Gastrocnemius medialis (tissue), 4 donors: ENCODE results near the gene CALR. TPM values are rescaled to one million over a fixed set of nuclear protein-coding genes. Genes with fewer than 3 reads are reported as not detected.
"Not testable (repeated sequence)": the region's sequence is repeated elsewhere in the genome, so short reads cannot be mapped to it uniquely, and the experiment has no call there.

Experiments used
- ATAC-seq, 2 donors: fragments of 150-250 bp; one replicate each; pipeline ENCODE4 v1.9.1; 2016
- DNase-seq, 2 donors: peaks; one replicate each; pipeline ENCODE4 v3.0.0-alpha.2; 2019
- H3K27ac ChIP-seq, 4 donors: fragments of 200-600 bp; sonication (generic); 1 replicate in 1 of 4; 2 replicates in 3 of 4; pipeline ENCODE4 v1.5.1; 2016 to 2018; ENCODE audit warnings: mild to moderate bottlenecking in 2 of 4, moderate library complexity in 1 of 4
- H3K27me3 ChIP-seq, 3 donors: fragments of 200-600 bp; sonication (generic) in 2 of 3; 1 replicate in 1 of 3; 2 replicates in 2 of 3; pipeline versions ENCODE4 v1.5.1 to v1.6.0; 2016 to 2019; ENCODE audit warnings: mild to moderate bottlenecking in 1 of 3, moderate library complexity in 1 of 3
- H3K36me3 ChIP-seq, 2 donors: fragments of 200-600 bp; sonication (generic) in 1 of 2; one replicate each; pipeline ENCODE4 v1.5.1; 2017 to 2018
- H3K4me1 ChIP-seq, 2 donors: fragments of 200-600 bp; sonication (generic) in 1 of 2; one replicate each; pipeline ENCODE4 v1.5.1; 2016 to 2017; ENCODE audit warnings: mild to moderate bottlenecking in 2 of 2
- H3K4me3 ChIP-seq, 4 donors: fragments of 200-600 bp; sonication (generic) in 3 of 4; 1 replicate in 1 of 4; 2 replicates in 3 of 4; pipeline ENCODE4 v1.5.1; 2016 to 2019; ENCODE audit warnings: mild to moderate bottlenecking in 2 of 4
- H3K9me3 ChIP-seq, 3 donors: fragments of 200-600 bp; sonication (generic) in 2 of 3; 1 replicate in 1 of 3; 2 replicates in 2 of 3; pipeline ENCODE4 v1.5.1; 2016 to 2019
- CTCF ChIP-seq, 5 experiments: fragments of 450-650 bp in 3 of 5; fragments of 200-600 bp in 2 of 5; sonication (generic) in 2 of 5; IDR thresholded peaks in 4 of 5; conservative IDR thresholded peaks in 1 of 5; 1 replicate in 4 of 5; 2 replicates in 1 of 5; pipeline ENCODE4 v1.5.1; 2016 to 2019; ENCODE audit warnings: antibody characterized with exemption in 5 of 5, mild to moderate bottlenecking in 3 of 5, moderate library complexity in 3 of 5
- POLR2A ChIP-seq, 2 donors: fragments of 450-650 bp; IDR thresholded peaks; one replicate each; pipeline ENCODE4 v1.6.1; 2017; ENCODE audit warnings: antibody characterized with exemption in 2 of 2, mild to moderate bottlenecking in 2 of 2, moderate library complexity in 2 of 2
- in situ Hi-C, 4 donors: fragments of 200-750 bp; cut with MboI; loops; one replicate each; pipeline versions ENCODE4 v1.15.0 to v1.8.0; 2017; ENCODE audit warnings: low sequenced_read_pairs in 4 of 4
- intact Hi-C: fragments of 100-400 bp; cut with DNase I; formaldehyde crosslinking; loops from one replicate; pipeline ENCODE4 v1.15.1; 2023; ENCODE audit warnings: low total_unique reads
- total RNA-seq, 4 donors: library from RNA; depleted of rRNA; stranded (reverse); fragments of >200 nt; gene quantifications; one replicate each; pipeline versions ENCODE4 v1.1.0 to v1.2.3, GENCODE V29; 2016

CALR gene
- total RNA-seq, 4 donors from 2014 or later = 110 to 195 (median 135) TPM

GRCh38 chr19:12952488-12953137 is 14.2 kb downstream of the CALR start:
- no peak for ATAC-seq
- DNase-seq = no peak
- intact Hi-C loops (no loop called here), in situ Hi-C loops (loop anchor here in 1 of 4 donors (25.0 kb wide), 1 partner anchor 310 kb away; no protein-coding TSS in a partner anchor)
- no peaks in the 10 kb centered on the region for H3K9me3 ChIP-seq
- TF ChIP-seq CTCF (IDR thresholded peaks at IDR 0.05 in 4 of 5, conservative IDR thresholded peaks at IDR 0.05 in 1 of 5) = no peak
- H3K27me3 ChIP-seq = no peaks in the 10 kb centered on the region
- no peak overlapping the region for H3K4me3 ChIP-seq
- peaks cover 0 to 63% of the 10 kb centered on the region in 2 donors for H3K36me3 ChIP-seq
- peaks cover 53 to 56% of the 10 kb centered on the region in 2 donors for H3K4me1 ChIP-seq
- peak overlapping the region; percentile 45 to 96 (median 81) for H3K27ac ChIP-seq

- Histone ChIP-seq H3K27me3 (no peaks in the 10 kb centered on the region), H3K4me3 (no peak overlapping the region), H3K9me3 (no peaks in the 10 kb centered on the region), H3K4me1 (peaks cover 50% of the 10 kb centered on the region in 2 donors), H3K36me3 (peaks cover 0 to 57% of the 10 kb centered on the region in 2 donors), H3K27ac (peak overlapping the region; percentile 45 to 96 (median 81))
- DNase-seq (no peak), ATAC-seq (no peak)
- no peak for TF ChIP-seq POLR2A (IDR thresholded peaks at IDR 0.05)
- no peak for TF ChIP-seq CTCF (IDR thresholded peaks at IDR 0.05 in 4 of 5, conservative IDR thresholded peaks at IDR 0.05 in 1 of 5)
- in situ Hi-C loops (loop anchor here in 1 of 4 donors (25.0 kb wide), 1 partner anchor 309 kb away; no protein-coding TSS in a partner anchor), intact Hi-C loops (no loop called here)
These were observed 14.9 kb downstream of the CALR start for GRCh38 chr19:12953138-12953798.

GRCh38 chr19:12953799-12954611 is 15.6 kb downstream of the CALR start:
- intact Hi-C loops (no loop called here), in situ Hi-C loops (loop anchor here in 1 of 4 donors (25.0 kb wide), 1 partner anchor 308 kb away; no protein-coding TSS in a partner anchor)
- H3K4me3 ChIP-seq = no peak overlapping the region
- ATAC-seq (no peak), DNase-seq (no peak)
- TF ChIP-seq POLR2A (IDR thresholded peaks at IDR 0.05) (no peak), CTCF (IDR thresholded peaks at IDR 0.05 in 4 of 5, conservative IDR thresholded peaks at IDR 0.05 in 1 of 5) (no peak)
- peaks cover 49 to 50% of the 10 kb centered on the region in 2 donors for H3K4me1 ChIP-seq
- H3K27ac ChIP-seq = peak overlapping the region; percentile 45 to 96 (median 94)
- no peaks in the 10 kb centered on the region for H3K27me3 ChIP-seq
- peaks cover 0 to 49% of the 10 kb centered on the region in 2 donors for H3K36me3 ChIP-seq
- no peaks in the 10 kb centered on the region for H3K9me3 ChIP-seq

GRCh38 chr19:12954612-12954962 is 16.2 kb downstream of the CALR start:
- Histone ChIP-seq H3K27ac (peak overlapping the region; percentile 92 to 96 (median 94)), H3K4me3 (no peak overlapping the region), H3K36me3 (peaks cover 0 to 44% of the 10 kb centered on the region in 2 donors), H3K4me1 (peaks cover 43 to 45% of the 10 kb centered on the region in 2 donors), H3K27me3 (no peaks in the 10 kb centered on the region), H3K9me3 (no peaks in the 10 kb centered on the region)
- in situ Hi-C loops (loop anchor here in 1 of 4 donors (25.0 kb wide), 1 partner anchor 308 kb away; no protein-coding TSS in a partner anchor), intact Hi-C loops (no loop called here)
- no peak for ATAC-seq
- no peak for DNase-seq
- TF ChIP-seq POLR2A (IDR thresholded peaks at IDR 0.05) = no peak
- no peak for TF ChIP-seq CTCF (IDR thresholded peaks at IDR 0.05 in 4 of 5, conservative IDR thresholded peaks at IDR 0.05 in 1 of 5)

GRCh38 chr19:12955575-12955974 is 17.2 kb downstream of the CALR start:
- H3K27me3 ChIP-seq, H3K9me3 ChIP-seq, ATAC-seq, intact Hi-C loops, DNase-seq: not testable (repeated sequence)
- Histone ChIP-seq H3K4me3 (peak overlapping the region in 3 of 4 donors; percentile 89 to 95 (median 93)), H3K36me3 (peaks cover 0 to 34% of the 10 kb centered on the region in 2 donors), H3K4me1 (peaks cover 38 to 39% of the 10 kb centered on the region in 2 donors), H3K27ac (peak overlapping the region; percentile 92 to 96 (median 94))
- in situ Hi-C loops = loop anchor here in 1 of 4 donors (25.0 kb wide), 1 partner anchor 307 kb away; no protein-coding TSS in a partner anchor
